ENCODE measurements around the gene ZMYND19. TPM values are rescaled to one million over a fixed set of nuclear protein-coding genes. Genes with fewer than 3 reads are reported as not detected.
A peak's percentile ranks its signal among the peaks of the same experiment; 100 is the strongest.

The ZMYND19 gene
- total and polyA plus RNA-seq, 8 donors = 9.4 to 40.6 (median 25.6) TPM

GRCh38 chr9:137606734-137607138, 16.4 kb upstream of the ZMYND19 start:
- DNase-seq = peak; percentile 38 to 55
- 10 to 25% (median 17%) methylated on average over 2 to 13 of the region's 13 CpGs for WGBS, 5 donors
- Histone ChIP-seq H3K4me1 (peaks cover 49 to 65% (median 58%) of the 10 kb centered on the region in 4 donors), H3K9me3 (no peaks in the 10 kb centered on the region), H3K4me3 (peak overlapping the region; percentile 62 to 90 (median 82)), H3K27ac (peak overlapping the region; percentile 87 to 99 (median 91)), H3K27me3 (no peaks in the 10 kb centered on the region), H3K36me3 (no peaks in the 10 kb centered on the region)
- intact Hi-C loops (cut with DNase I; ENCODE audit: low total_unique reads) = loop anchor here (10.0 kb wide), 1 partner anchor 58 kb away; no protein-coding TSS in a partner anchor
- TF ChIP-seq POLR2AphosphoS5 (IDR thresholded peaks at IDR 0.05) (no peak), EP300 (IDR thresholded peaks at IDR 0.05) (no peak), POLR2A (IDR thresholded peaks at IDR 0.05) (no peak)
- TF ChIP-seq, protein P1, sequence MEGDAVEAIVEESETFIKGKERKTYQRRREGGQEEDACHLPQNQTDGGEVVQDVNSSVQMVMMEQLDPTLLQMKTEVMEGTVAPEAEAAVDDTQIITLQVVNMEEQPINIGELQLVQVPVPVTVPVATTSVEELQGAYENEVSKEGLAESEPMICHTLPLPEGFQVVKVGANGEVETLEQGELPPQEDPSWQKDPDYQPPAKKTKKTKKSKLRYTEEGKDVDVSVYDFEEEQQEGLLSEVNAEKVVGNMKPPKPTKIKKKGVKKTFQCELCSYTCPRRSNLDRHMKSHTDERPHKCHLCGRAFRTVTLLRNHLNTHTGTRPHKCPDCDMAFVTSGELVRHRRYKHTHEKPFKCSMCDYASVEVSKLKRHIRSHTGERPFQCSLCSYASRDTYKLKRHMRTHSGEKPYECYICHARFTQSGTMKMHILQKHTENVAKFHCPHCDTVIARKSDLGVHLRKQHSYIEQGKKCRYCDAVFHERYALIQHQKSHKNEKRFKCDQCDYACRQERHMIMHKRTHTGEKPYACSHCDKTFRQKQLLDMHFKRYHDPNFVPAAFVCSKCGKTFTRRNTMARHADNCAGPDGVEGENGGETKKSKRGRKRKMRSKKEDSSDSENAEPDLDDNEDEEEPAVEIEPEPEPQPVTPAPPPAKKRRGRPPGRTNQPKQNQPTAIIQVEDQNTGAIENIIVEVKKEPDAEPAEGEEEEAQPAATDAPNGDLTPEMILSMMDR (IDR thresholded peaks at IDR 0.05) = no peak

- Histone ChIP-seq H3K27me3 (no peaks in the 10 kb centered on the region), H3K4me1 (peaks cover 43 to 59% (median 52%) of the 10 kb centered on the region in 4 donors), H3K27ac (peak overlapping the region; percentile 87 to 99 (median 91)), H3K9me3 (no peaks in the 10 kb centered on the region), H3K4me3 (peak overlapping the region; percentile 62 to 90 (median 82)), H3K36me3 (no peaks in the 10 kb centered on the region)
- 2 to 27% (median 5%) methylated on average over 3 to 56 of the region's 57 CpGs for WGBS, 5 donors
- peak; percentile 72 to 78 for DNase-seq
- intact Hi-C loops (cut with DNase I; ENCODE audit: low total_unique reads) = loop anchor here (10.0 kb wide), 1 partner anchor 59 kb away; no protein-coding TSS in a partner anchor
- TF ChIP-seq POLR2A (IDR thresholded peaks at IDR 0.05) = no peak
- TF ChIP-seq, protein P1 (IDR thresholded peaks at IDR 0.05) = no peak
- TF ChIP-seq EP300 (IDR thresholded peaks at IDR 0.05) = no peak
- TF ChIP-seq POLR2AphosphoS5 (IDR thresholded peaks at IDR 0.05) = no peak
Measured at GRCh38 chr9:137606005-137606621, 15.8 kb upstream of the ZMYND19 start.

GRCh38 chr9:137605121-137606004, 15.1 kb upstream of the ZMYND19 start, which contains the start of gene ARRDC1:
ARRDC1 (plus strand) TSS chr9:137605686; CDS start chr9:137605718, 32 bp downstream.
- Histone ChIP-seq H3K27me3 (no peaks in the 10 kb centered on the region), H3K27ac (peak within 1 kb of the TSS; percentile 87 to 99 (median 91)), H3K36me3 (no peaks in the 10 kb centered on the region), H3K9me3 (no peaks in the 10 kb centered on the region), H3K4me1 (peaks cover 36 to 52% (median 45%) of the 10 kb centered on the region in 4 donors), H3K4me3 (peak within 1 kb of the TSS; percentile 62 to 90 (median 82))
- DNase-seq = peak; percentile 96 to 97
- intact Hi-C loops (cut with DNase I; ENCODE audit: low total_unique reads) = loop anchor here (10.0 kb wide), 1 partner anchor 59 kb away; no protein-coding TSS in a partner anchor
- TF ChIP-seq POLR2A (IDR thresholded peaks at IDR 0.05) (peak in 1 of 4 donors; percentile 31), POLR2AphosphoS5 (IDR thresholded peaks at IDR 0.05) (peak in 2 of 3 donors; percentile 80 to 88), EP300 (IDR thresholded peaks at IDR 0.05) (no peak)
- TF ChIP-seq, protein P1 (IDR thresholded peaks at IDR 0.05) = peak in 1 of 7 experiments; percentile 8
- WGBS, 5 donors = 0 to 1% (median 1%) methylated on average over 2 to 111 of the region's 111 CpGs

Measured in stomach (tissue), 9 donors.